Measurements from ENCODE around the gene FAM89B. TPM values are rescaled to one million over a fixed set of nuclear protein-coding genes. Genes with fewer than 3 reads are reported as not detected.

The FAM89B gene
- total and polyA plus RNA-seq, 3 donors from 2014 or later: 25.8 to 63.2 (median 59.9) TPM

DNA sequence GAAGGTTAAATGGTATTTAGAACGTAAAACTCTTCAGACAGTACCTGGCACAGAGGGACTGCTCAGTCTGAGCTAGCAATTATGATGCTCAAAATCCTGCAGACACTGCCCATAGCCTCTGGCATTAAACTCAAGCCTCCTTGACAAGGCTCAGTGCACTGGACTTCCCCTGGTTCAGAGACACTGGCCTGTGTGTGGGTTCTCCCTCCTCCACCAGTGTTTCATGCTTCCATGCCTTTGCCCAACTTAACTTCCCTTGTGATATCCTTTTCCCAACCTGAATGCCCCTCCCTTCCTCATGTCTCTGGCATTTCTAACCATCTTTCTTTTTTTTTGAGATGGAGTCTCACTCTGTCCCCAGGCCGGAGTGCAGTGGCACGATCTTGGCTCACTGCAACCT lies 23.2 kb upstream of the FAM89B start:
- no peaks in the 10 kb centered on the region for H3K9me3 ChIP-seq
- no peak for DNase-seq
- H3K36me3 ChIP-seq (ENCODE audit: low read depth, missing control alignments): no peaks in the 10 kb centered on the region
- TF ChIP-seq POLR2A (IDR thresholded peaks at IDR 0.05): no peak
- TF ChIP-seq, protein P1, sequence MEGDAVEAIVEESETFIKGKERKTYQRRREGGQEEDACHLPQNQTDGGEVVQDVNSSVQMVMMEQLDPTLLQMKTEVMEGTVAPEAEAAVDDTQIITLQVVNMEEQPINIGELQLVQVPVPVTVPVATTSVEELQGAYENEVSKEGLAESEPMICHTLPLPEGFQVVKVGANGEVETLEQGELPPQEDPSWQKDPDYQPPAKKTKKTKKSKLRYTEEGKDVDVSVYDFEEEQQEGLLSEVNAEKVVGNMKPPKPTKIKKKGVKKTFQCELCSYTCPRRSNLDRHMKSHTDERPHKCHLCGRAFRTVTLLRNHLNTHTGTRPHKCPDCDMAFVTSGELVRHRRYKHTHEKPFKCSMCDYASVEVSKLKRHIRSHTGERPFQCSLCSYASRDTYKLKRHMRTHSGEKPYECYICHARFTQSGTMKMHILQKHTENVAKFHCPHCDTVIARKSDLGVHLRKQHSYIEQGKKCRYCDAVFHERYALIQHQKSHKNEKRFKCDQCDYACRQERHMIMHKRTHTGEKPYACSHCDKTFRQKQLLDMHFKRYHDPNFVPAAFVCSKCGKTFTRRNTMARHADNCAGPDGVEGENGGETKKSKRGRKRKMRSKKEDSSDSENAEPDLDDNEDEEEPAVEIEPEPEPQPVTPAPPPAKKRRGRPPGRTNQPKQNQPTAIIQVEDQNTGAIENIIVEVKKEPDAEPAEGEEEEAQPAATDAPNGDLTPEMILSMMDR (IDR thresholded peaks at IDR 0.05): no peak
- no peak overlapping the region for H3K4me3 ChIP-seq
- intact Hi-C loops (cut with DNase I; ENCODE audit: low total_unique reads): no loop called here
- no peaks in the 10 kb centered on the region for H3K27me3 ChIP-seq
- WGBS, 2 donors: 91 to 92% methylated on average over 3 of the region's 3 CpGs
- H3K27ac ChIP-seq: no peak overlapping the region
- no peaks in the 10 kb centered on the region for H3K4me1 ChIP-seq

DNA sequence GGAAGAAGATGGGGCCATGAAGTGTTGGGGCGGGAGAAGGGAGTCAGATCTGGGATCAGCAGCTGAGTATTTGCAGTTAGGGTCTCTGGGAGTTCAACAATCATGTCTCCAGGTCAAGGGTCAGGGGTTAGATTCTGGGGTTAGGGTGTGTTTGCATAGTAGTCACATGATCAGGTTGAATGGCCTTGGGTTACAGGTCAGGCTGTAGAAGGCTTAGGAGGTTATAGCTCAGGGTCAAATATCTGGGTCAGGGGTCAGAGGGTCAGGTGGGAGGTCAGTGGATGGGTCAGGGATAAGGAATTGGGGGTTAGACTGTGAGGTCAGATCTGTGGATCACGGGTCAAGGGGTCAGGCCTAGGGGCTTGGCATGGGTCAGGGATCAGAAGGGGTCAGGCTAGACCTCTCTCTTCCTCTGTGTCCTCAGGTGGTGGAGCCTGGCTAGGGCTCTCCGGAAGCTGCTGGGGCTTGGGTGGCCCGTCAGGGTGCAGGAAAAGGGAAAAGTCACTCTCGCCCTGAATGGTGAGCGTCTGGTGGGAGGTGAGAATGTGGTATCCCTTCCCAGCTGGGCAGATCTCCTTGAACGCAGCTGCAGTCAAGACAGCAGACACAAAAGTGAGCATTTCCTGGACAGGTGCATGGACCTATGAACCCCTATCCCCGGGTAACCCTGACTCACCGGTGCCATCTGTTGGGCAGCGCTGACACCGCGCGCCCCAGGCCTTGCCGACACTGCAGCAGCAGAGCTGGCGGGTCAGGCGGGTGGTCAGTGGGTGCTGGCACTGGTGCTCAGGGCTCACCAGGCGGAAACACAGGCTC lies 20.6 kb upstream of the FAM89B start:
- H3K4me3 ChIP-seq: no peak overlapping the region
- TF ChIP-seq, protein P1 (IDR thresholded peaks at IDR 0.05): peak in 1 of 3 experiments; percentile 46
- no peak for TF ChIP-seq POLR2A (IDR thresholded peaks at IDR 0.05)
- no peaks in the 10 kb centered on the region for H3K27me3 ChIP-seq
- no peak overlapping the region for H3K27ac ChIP-seq
- 65 to 80% methylated on average over 8 to 17 of the region's 17 CpGs for WGBS, 2 donors
- intact Hi-C loops (cut with DNase I; ENCODE audit: low total_unique reads): no loop called here
- H3K4me1 ChIP-seq: peaks cover 16% of the 10 kb centered on the region
- H3K9me3 ChIP-seq: no peaks in the 10 kb centered on the region
- no peaks in the 10 kb centered on the region for H3K36me3 ChIP-seq (ENCODE audit: low read depth, missing control alignments)
- peak; percentile 72 for DNase-seq

DNA sequence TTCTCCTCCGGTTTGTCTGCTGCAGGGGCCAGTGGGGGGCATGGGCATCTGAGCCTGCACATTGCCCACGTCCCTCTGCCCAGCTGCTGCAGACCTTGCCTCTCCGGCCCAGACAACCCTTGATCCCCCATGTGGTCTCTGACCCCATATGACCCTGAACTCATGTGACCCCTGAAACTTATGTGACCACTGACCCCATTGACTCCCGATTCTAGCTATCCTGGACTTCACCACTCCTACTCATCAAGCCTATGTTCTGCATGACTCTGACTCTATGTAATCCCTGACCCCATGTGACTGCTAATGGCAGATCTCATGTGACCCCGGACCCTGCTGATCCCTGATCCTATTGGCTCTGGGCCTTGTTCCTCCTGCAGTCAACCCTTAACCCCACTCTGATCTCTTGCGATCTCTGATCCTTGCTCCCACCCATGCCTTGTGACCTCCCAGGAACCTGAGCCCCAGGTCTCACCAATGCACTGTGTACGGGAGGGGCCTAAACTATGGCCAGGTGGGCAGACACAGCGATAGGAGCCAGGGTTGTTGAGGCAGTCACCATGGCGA lies 19.9 kb upstream of the FAM89B start:
- TF ChIP-seq, protein P1 (IDR thresholded peaks at IDR 0.05): peak in 1 of 3 experiments; percentile 3
- no peak for TF ChIP-seq POLR2A (IDR thresholded peaks at IDR 0.05)
- H3K4me1 ChIP-seq: peaks cover 16% of the 10 kb centered on the region
- no peak overlapping the region for H3K4me3 ChIP-seq
- 87 to 89% methylated on average over 6 to 9 of the region's 9 CpGs for WGBS, 2 donors
- DNase-seq: no peak
- no peaks in the 10 kb centered on the region for H3K36me3 ChIP-seq (ENCODE audit: low read depth, missing control alignments)
- no peaks in the 10 kb centered on the region for H3K9me3 ChIP-seq
- no peak overlapping the region for H3K27ac ChIP-seq
- no peaks in the 10 kb centered on the region for H3K27me3 ChIP-seq
- intact Hi-C loops (cut with DNase I; ENCODE audit: low total_unique reads): no loop called here

DNA sequence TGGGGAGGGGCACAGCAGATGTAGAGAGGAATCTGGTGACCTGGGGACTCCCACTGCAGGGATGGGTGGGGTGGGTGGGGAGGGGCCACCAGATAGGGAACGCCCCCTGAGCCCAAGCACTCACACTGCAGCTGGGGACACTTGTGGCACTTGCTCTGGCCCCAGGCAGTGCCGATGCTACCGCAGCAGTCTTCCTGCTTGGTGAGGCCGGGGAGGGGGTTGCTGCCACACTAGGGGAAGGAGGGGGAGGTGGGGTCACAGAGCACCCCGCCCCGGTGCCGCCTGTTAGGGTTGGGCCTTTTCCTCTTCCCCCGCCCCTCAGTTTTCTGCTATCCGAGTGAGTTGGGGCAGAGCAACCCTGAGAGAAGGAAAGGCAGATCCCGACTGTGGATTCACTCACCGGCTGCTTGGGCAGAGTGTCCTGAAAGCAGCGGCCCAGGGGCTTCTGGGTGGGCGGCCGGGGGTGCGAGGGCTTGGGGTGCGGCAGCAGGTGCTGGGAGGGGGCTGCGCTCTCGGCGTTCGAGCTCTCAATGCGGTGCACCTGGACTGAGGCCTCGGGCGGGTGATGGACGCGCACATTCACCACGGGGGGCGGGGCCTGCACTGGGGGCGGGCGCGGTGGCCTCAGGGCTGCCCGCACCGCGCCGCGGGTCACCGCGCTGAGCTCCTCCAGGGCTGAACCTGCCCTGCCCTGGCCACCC lies 18.9 kb upstream of the FAM89B start:
- Histone ChIP-seq H3K27me3 (no peaks in the 10 kb centered on the region), H3K4me1 (peaks cover 16% of the 10 kb centered on the region), H3K36me3 (ENCODE audit: low read depth, missing control alignments) (no peaks in the 10 kb centered on the region), H3K27ac (no peak overlapping the region), H3K9me3 (no peaks in the 10 kb centered on the region), H3K4me3 (no peak overlapping the region)
- TF ChIP-seq POLR2A (IDR thresholded peaks at IDR 0.05): no peak
- TF ChIP-seq, protein P1 (IDR thresholded peaks at IDR 0.05): no peak
- DNase-seq: no peak
- intact Hi-C loops (cut with DNase I; ENCODE audit: low total_unique reads): no loop called here
- WGBS, 2 donors: 60 to 70% methylated on average over 14 to 36 of the region's 37 CpGs
